DMS53 (cell line): Measurements from ENCODE around the gene ATG10.
A peak's percentile ranks its signal among the peaks of the same experiment; 100 is the strongest.

Experiments used
- DNase-seq: peaks from one replicate; lab custom pipeline; 2025; lab: John Stamatoyannopoulos, UW

Gene ATG10

GRCh38 chr5:82165740-82166530, 194.1 kb downstream of the ATG10 start:
- DNase-seq: peak; percentile 95

- DNase-seq: no peak
Observed at GRCh38 chr5:82167372-82167935, 195.6 kb downstream of the ATG10 start.

GRCh38 chr5:82168294-82168693, 196.5 kb downstream of the ATG10 start:
- no peak for DNase-seq

GRCh38 chr5:82169892-82170291, 198.1 kb downstream of the ATG10 start:
- DNase-seq: no peak

GRCh38 chr5:82174128-82174918, 202.5 kb downstream of the ATG10 start:
- DNase-seq: peak; percentile 83

GRCh38 chr5:82174919-82175219, 203.0 kb downstream of the ATG10 start:
- no peak for DNase-seq

GRCh38 chr5:82176115-82176814, 204.4 kb downstream of the ATG10 start:
- no peak for DNase-seq

- DNase-seq: no peak
Observed at GRCh38 chr5:82178378-82178777, 206.6 kb downstream of the ATG10 start.

- DNase-seq: no peak
Observed at GRCh38 chr5:82182662-82183061, 210.8 kb downstream of the ATG10 start.

- DNase-seq: no peak
Observed at GRCh38 chr5:82183828-82184227, 212.0 kb downstream of the ATG10 start.

- DNase-seq: no peak
Observed at GRCh38 chr5:82185851-82186250, 214.0 kb downstream of the ATG10 start.

- DNase-seq: no peak
Observed at GRCh38 chr5:82197550-82197949, 225.7 kb downstream of the ATG10 start.

GRCh38 chr5:82204567-82204966, 232.7 kb downstream of the ATG10 start:
- no peak for DNase-seq

GRCh38 chr5:82205005-82205404, 233.2 kb downstream of the ATG10 start:
- no peak for DNase-seq

- DNase-seq: no peak
Observed at GRCh38 chr5:82208371-82208770, 236.5 kb downstream of the ATG10 start.

- DNase-seq: no peak
Observed at GRCh38 chr5:82211855-82212572, 240.2 kb downstream of the ATG10 start.

- DNase-seq: no peak
Observed at GRCh38 chr5:82217917-82218316, 246.1 kb downstream of the ATG10 start.

- no peak for DNase-seq
Observed at GRCh38 chr5:82218374-82219156, 246.7 kb downstream of the ATG10 start.

- DNase-seq: no peak
Observed at GRCh38 chr5:82221020-82221419, 249.2 kb downstream of the ATG10 start.

- DNase-seq: no peak
Observed at GRCh38 chr5:82222597-82223574, 251.1 kb downstream of the ATG10 start.
